ENCODE results near the gene EPB41. TPM values are rescaled to one million over a fixed set of nuclear protein-coding genes. Genes with fewer than 3 reads are reported as not detected.

Gene EPB41
- total and polyA plus RNA-seq, 2 of the 4 experiments (the other 2 are of a cell fraction): 4.6 to 10.0 TPM

DNA sequence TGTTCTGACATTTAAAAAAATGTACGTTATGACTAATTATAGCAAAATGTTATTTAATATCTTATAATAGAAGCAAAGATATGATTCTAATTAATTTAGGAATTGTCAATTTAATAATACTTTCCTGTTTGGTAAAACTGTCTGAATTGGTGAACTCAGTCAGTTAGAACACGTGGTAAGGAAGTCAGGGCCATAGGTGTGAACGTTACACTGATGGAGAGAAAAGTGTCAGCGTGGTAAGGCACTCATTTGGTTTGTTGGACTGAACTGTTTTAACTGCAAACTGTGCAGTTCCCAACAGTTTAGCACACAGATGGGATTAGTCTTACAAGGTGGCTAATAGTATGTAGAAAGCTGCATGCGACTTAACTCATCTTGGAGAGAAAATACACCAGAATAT is 102.9 kb downstream of the EPB41 start:
- TF ChIP-seq CEBPB (IDR thresholded peaks at IDR 0.05; ENCODE audit: low read depth, low read length) (no peak), BHLHE40 (IDR thresholded peaks at IDR 0.05; ENCODE audit: low read depth, low read length) (no peak), SMC3 (IDR thresholded peaks at IDR 0.05; ENCODE audit: low read depth, low read length) (no peak), MXI1 (IDR thresholded peaks at IDR 0.05; ENCODE audit: borderline replicate concordance, low read depth, low read length) (no peak), MAFK (IDR thresholded peaks at IDR 0.05; ENCODE audit: low read depth, low read length) (no peak), CHD1 (IDR thresholded peaks at IDR 0.05; ENCODE audit: low read depth, low read length) (no peak), NFE2L2 (IDR thresholded peaks at IDR 0.05; ENCODE audit: low read depth, low read length) (no peak)
- TF ChIP-seq, protein P1, sequence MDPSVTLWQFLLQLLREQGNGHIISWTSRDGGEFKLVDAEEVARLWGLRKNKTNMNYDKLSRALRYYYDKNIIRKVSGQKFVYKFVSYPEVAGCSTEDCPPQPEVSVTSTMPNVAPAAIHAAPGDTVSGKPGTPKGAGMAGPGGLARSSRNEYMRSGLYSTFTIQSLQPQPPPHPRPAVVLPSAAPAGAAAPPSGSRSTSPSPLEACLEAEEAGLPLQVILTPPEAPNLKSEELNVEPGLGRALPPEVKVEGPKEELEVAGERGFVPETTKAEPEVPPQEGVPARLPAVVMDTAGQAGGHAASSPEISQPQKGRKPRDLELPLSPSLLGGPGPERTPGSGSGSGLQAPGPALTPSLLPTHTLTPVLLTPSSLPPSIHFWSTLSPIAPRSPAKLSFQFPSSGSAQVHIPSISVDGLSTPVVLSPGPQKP (IDR thresholded peaks at IDR 0.05; ENCODE audit: borderline replicate concordance, low read depth, low read length): no peak
- TF ChIP-seq, protein P2, sequence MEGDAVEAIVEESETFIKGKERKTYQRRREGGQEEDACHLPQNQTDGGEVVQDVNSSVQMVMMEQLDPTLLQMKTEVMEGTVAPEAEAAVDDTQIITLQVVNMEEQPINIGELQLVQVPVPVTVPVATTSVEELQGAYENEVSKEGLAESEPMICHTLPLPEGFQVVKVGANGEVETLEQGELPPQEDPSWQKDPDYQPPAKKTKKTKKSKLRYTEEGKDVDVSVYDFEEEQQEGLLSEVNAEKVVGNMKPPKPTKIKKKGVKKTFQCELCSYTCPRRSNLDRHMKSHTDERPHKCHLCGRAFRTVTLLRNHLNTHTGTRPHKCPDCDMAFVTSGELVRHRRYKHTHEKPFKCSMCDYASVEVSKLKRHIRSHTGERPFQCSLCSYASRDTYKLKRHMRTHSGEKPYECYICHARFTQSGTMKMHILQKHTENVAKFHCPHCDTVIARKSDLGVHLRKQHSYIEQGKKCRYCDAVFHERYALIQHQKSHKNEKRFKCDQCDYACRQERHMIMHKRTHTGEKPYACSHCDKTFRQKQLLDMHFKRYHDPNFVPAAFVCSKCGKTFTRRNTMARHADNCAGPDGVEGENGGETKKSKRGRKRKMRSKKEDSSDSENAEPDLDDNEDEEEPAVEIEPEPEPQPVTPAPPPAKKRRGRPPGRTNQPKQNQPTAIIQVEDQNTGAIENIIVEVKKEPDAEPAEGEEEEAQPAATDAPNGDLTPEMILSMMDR (conservative IDR thresholded peaks at IDR 0.05; ENCODE audit: low read depth, low read length): no peak
- TF ChIP-seq, protein P3, sequence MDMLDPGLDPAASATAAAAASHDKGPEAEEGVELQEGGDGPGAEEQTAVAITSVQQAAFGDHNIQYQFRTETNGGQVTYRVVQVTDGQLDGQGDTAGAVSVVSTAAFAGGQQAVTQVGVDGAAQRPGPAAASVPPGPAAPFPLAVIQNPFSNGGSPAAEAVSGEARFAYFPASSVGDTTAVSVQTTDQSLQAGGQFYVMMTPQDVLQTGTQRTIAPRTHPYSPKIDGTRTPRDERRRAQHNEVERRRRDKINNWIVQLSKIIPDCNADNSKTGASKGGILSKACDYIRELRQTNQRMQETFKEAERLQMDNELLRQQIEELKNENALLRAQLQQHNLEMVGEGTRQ (IDR thresholded peaks at IDR 0.05; ENCODE audit: low read depth, low read length): no peak
- no peak overlapping the region for H2BK15ac ChIP-seq (ENCODE audit: low read depth, low read length)
- intact Hi-C loops (cut with micrococcal nuclease) (no loop called here), in situ Hi-C loops (cut with MboI; ENCODE audit: low sequenced_read_pairs) (no loop called here), dilution Hi-C loops (cut with HindIII; ENCODE audit: low sequenced_read_pairs, unreplicated experiment) (no loop called here)
- ATAC-seq (ENCODE audit: low read depth): no peak
- no peak overlapping the region for H3K4me3 ChIP-seq (ENCODE audit: insufficient read depth, low read depth, low read length)
- H4K91ac ChIP-seq (ENCODE audit: insufficient read depth, low read depth, low read length): no peak overlapping the region
- H4K5ac ChIP-seq (ENCODE audit: low read depth, low read length): no peak overlapping the region
- no peaks in the 10 kb centered on the region for H3K9me1 ChIP-seq (ENCODE audit: insufficient read depth, low read length)
- no peak overlapping the region for H2AK9ac ChIP-seq (replicated peaks; ENCODE audit: low read depth, low read length, poor library complexity)
- H3K36me3 ChIP-seq (ENCODE audit: control insufficient read depth, insufficient read depth, low read length): no peaks in the 10 kb centered on the region
- H4K8ac ChIP-seq (ENCODE audit: low read depth in 2 of 2, low read length in 2 of 2): no peak overlapping the region
- no peaks in the 10 kb centered on the region for H3K4me1 ChIP-seq (ENCODE audit: control insufficient read depth, insufficient read depth, low read length)
- H2BK120ac ChIP-seq (ENCODE audit: low read depth, low read length): no peak overlapping the region
- no peak overlapping the region for H3K4me2 ChIP-seq (ENCODE audit: low read depth, low read length)
- no peak overlapping the region for H2AFZ ChIP-seq (replicated peaks; ENCODE audit: low read length, poor library complexity)
- H2AK5ac ChIP-seq (ENCODE audit: low read depth, low read length): no peak overlapping the region
- POLR2A ChIA-PET (ENCODE audit: unreplicated experiment): no interaction called here
- H3K56ac ChIP-seq (ENCODE audit: extremely low read depth, insufficient read depth, low read length): no peak overlapping the region
- no TSS peak for BruUV-seq (replicated peaks)
- H3K14ac ChIP-seq (replicated peaks; ENCODE audit: low read depth, low read length): no peak overlapping the region
- H3K23ac ChIP-seq (ENCODE audit: low read depth, low read length): no peak overlapping the region
- no peak overlapping the region for H3K18ac ChIP-seq (ENCODE audit: low read depth, low read length)
- no peaks in the 10 kb centered on the region for H3K79me1 ChIP-seq (ENCODE audit: low read depth in 1 of 2, low read length in 2 of 2)
- WGBS, 2 experiments (ENCODE audit: extremely low coverage in 2 of 2, insufficient read length in 1 of 2): 86% methylated on average over 3 of the region's 5 CpGs; no CpG with 5 or more reads in 1 of the 2 experiments
- H3K27me3 ChIP-seq (ENCODE audit: control insufficient read depth, insufficient read depth, low read length): no peaks in the 10 kb centered on the region
- no peak overlapping the region for H3K27ac ChIP-seq (ENCODE audit: insufficient read depth, low read length)
- H3K4ac ChIP-seq (ENCODE audit: low read depth, low read length): no peak overlapping the region
- no peak overlapping the region for H3K9ac ChIP-seq (ENCODE audit: low read depth, low read length)
- H2BK5ac ChIP-seq (ENCODE audit: low read depth, low read length, poor library complexity, severe bottlenecking): no peak overlapping the region
- CTCF ChIA-PET: no interaction called here
- H4K20me1 ChIP-seq (ENCODE audit: insufficient read depth, low read length): no peaks in the 10 kb centered on the region
- no peak for DNase-seq
- H3K9me3 ChIP-seq (ENCODE audit: control insufficient read depth, insufficient read depth, low read length): no peaks in the 10 kb centered on the region
- no peak overlapping the region for H2BK20ac ChIP-seq (ENCODE audit: low read depth, low read length)

Measured in IMR-90 (cell line).